BE2C (cell line): ENCODE results near the gene ZDHHC24.

Experiments used
- DNase-seq: peaks from one replicate; pipeline ENCODE4 v3.0.0-alpha.2; 2020
- H3K27me3 ChIP-seq: fragments of 250-450 bp; sonication (Bioruptor Pico); 2 replicates; pipeline ENCODE4 v1.5.1; 2020; ENCODE audit warnings: mild to moderate bottlenecking
- H3K36me3 ChIP-seq: fragments of 250-450 bp; sonication (Bioruptor Pico); 2 replicates; pipeline ENCODE4 v1.5.1; 2020; ENCODE audit warnings: mild to moderate bottlenecking
- H3K4me1 ChIP-seq: fragments of 250-450 bp; sonication (Bioruptor Pico); 2 replicates; pipeline ENCODE4 v1.5.1; 2020
- H3K4me3 ChIP-seq: 2 replicates; pipeline ENCODE4 v1.5.1; 2011; ENCODE audit warnings: low read depth, low read length
- H3K9me3 ChIP-seq: fragments of 250-450 bp; sonication (Bioruptor Pico); 2 replicates; pipeline ENCODE4 v1.5.1; 2020
- CTCF ChIP-seq: IDR thresholded peaks from 2 replicates; pipeline ENCODE4 v1.5.1; 2012; ENCODE audit warnings: mild to moderate bottlenecking, low read depth, low read length

Gene ZDHHC24

GRCh38 chr11:66580803-66581202, 35.0 kb upstream of the ZDHHC24 start:
- Histone ChIP-seq H3K9me3 (no peaks in the 10 kb centered on the region), H3K4me3 (no peak overlapping the region), H3K27me3 (no peaks in the 10 kb centered on the region), H3K36me3 (no peaks in the 10 kb centered on the region), H3K4me1 (no peaks in the 10 kb centered on the region)
- no peak for DNase-seq
- no peak for TF ChIP-seq CTCF

- H3K9me3 ChIP-seq, result no peaks in the 10 kb centered on the region
- H3K4me3 ChIP-seq, result no peak overlapping the region
- no peaks in the 10 kb centered on the region for H3K4me1 ChIP-seq
- H3K36me3 ChIP-seq, result no peaks in the 10 kb centered on the region
- H3K27me3 ChIP-seq, result peaks cover 5% of the 10 kb centered on the region
- TF ChIP-seq CTCF, result peak; percentile 90
- DNase-seq, result peak; percentile 84
Measured at GRCh38 chr11:66579017-66579606, 33.3 kb upstream of the ZDHHC24 start.

GRCh38 chr11:66570850-66571180, 25.0 kb upstream of the ZDHHC24 start:
- H3K9me3 ChIP-seq, result no peaks in the 10 kb centered on the region
- peaks cover 5% of the 10 kb centered on the region for H3K27me3 ChIP-seq
- no peak overlapping the region for H3K4me3 ChIP-seq
- no peak for DNase-seq
- H3K4me1 ChIP-seq, result no peaks in the 10 kb centered on the region
- TF ChIP-seq CTCF, result no peak
- no peaks in the 10 kb centered on the region for H3K36me3 ChIP-seq

- no peaks in the 10 kb centered on the region for H3K36me3 ChIP-seq
- no peaks in the 10 kb centered on the region for H3K9me3 ChIP-seq
- TF ChIP-seq CTCF, result no peak
- H3K4me3 ChIP-seq, result no peak overlapping the region
- H3K4me1 ChIP-seq, result no peaks in the 10 kb centered on the region
- no peak for DNase-seq
- H3K27me3 ChIP-seq, result peaks cover 5% of the 10 kb centered on the region
Measured at GRCh38 chr11:66570079-66570849, 24.4 kb upstream of the ZDHHC24 start.

GRCh38 chr11:66569076-66569475, 23.2 kb upstream of the ZDHHC24 start:
- no peak for TF ChIP-seq CTCF
- no peaks in the 10 kb centered on the region for H3K4me1 ChIP-seq
- H3K9me3 ChIP-seq, result no peaks in the 10 kb centered on the region
- H3K36me3 ChIP-seq, result no peaks in the 10 kb centered on the region
- H3K4me3 ChIP-seq, result no peak overlapping the region
- no peak for DNase-seq
- H3K27me3 ChIP-seq, result no peaks in the 10 kb centered on the region
